Stomach smooth muscle (tissue), 2 donors: ENCODE measurements around the gene USP27X.
A peak's percentile ranks its signal among the peaks of the same experiment; 100 is the strongest.

Source experiments
- H3K27ac ChIP-seq: one replicate; pipeline ENCODE4 v1.7.0; 2013; ENCODE audit warnings: mild to moderate bottlenecking, low read length, inconsistent platforms
- H3K27me3 ChIP-seq, 2 donors: one replicate each; pipeline ENCODE4 v1.7.0; 2013; ENCODE audit warnings: low read length in 2 of 2; ENCODE audit not compliant: insufficient read depth in 2 of 2, control insufficient read depth in 1 of 2
- H3K36me3 ChIP-seq, 2 donors: one replicate each; pipeline ENCODE4 v1.7.0; 2013; ENCODE audit warnings: low read length in 2 of 2; ENCODE audit not compliant: control insufficient read depth in 2 of 2, insufficient read depth in 2 of 2
- H3K4me1 ChIP-seq: one replicate; pipeline ENCODE4 v1.7.0; 2013; ENCODE audit warnings: low read length; ENCODE audit not compliant: control insufficient read depth, insufficient read depth
- H3K4me3 ChIP-seq, 2 donors: one replicate each; pipeline ENCODE4 v1.7.0; 2013; ENCODE audit warnings: low read length in 2 of 2
- H3K9ac ChIP-seq, 2 donors: one replicate each; pipeline ENCODE4 v1.7.0; 2013; ENCODE audit warnings: low read length in 2 of 2, mild to moderate bottlenecking in 1 of 2
- H3K9me3 ChIP-seq, 2 donors: one replicate each; pipeline ENCODE4 v1.7.0; 2013; ENCODE audit warnings: low read length in 2 of 2; ENCODE audit not compliant: control insufficient read depth in 2 of 2
- donor health status: healthy.
- donor health status: Pancreatic carcinoma.

Gene USP27X

DNA sequence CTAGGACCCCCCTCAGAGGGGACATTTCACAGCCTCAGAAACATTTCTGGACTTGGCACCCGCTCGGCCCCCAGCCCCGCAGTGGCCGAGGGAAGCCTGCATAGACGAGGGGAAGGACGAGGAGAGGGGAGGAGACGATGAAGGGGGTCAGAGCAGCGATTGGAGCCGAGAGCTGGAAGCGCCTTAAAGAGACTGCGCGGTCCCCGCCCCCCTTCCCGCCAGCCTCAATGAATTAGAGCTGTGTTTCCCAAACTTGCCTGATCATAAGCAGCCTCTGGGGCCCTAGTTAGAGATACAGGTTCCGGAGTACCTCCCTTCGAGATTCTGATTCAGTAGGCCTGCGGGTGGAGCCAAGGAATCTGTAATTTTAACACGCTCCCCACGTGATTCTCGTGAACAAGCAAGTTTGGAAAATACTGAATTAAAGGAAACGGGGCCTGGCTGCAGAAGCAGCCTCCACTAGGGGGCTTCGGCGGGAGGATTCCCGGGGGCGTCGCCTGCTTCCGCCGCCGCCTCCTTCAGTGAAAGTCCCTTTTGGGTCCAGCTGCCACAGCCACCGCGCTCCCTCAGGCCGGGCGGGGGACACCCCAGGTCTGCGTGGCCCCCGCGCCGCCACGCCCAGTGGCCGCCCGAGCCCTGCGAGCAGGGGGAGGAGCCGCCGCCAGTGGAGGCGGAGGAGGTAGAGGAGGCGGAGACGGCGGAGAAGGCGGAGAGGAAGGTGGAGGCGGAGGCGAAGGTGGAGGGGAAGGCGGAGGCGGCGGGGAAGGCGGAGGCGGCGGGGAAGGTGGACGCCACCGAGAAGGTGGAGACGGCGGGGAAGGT lies at the start of gene USP27X:
USP27X (plus strand) TSS at position 651 of the 822 bp plus-strand sequence. CDS start 824 bp downstream, outside the sequence.
- Histone ChIP-seq H3K4me1 (peaks cover 17% of the 10 kb centered on the region), H3K36me3 (no peaks in the 10 kb centered on the region), H3K4me3 (peak within 1 kb of the TSS; percentile 60 to 71), H3K27me3 (peaks cover 0 to 13% of the 10 kb centered on the region in 2 donors), H3K9me3 (peaks cover 0 to 5% of the 10 kb centered on the region in 2 donors), H3K9ac (peak within 1 kb of the TSS; percentile 60 to 63), H3K27ac (peak within 1 kb of the TSS; percentile 78)

DNA sequence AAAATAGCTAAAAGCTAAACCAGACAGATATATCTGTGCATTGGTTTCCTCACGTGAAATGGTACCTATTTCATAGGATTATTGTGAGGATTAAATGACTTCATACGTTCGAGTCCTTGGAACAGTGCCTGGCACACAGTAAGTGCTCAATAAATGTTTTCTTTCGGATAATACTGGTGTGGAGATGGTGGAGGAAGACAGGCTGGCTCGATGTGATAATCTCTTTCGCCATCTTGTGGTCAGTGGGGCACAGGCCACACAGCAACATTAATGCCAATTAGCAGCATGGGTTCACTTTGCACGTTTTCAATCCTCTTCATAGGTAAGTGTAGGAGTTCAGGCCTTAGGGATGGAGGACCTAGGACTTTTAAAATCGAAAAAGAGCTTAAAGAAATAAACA lies 40.9 kb upstream of the USP27X start:
- H3K4me1 ChIP-seq, result no peaks in the 10 kb centered on the region
- no peak overlapping the region for H3K27ac ChIP-seq
- no peaks in the 10 kb centered on the region for H3K36me3 ChIP-seq
- H3K9me3 ChIP-seq, result no peaks in the 10 kb centered on the region
- no peak overlapping the region for H3K4me3 ChIP-seq
- no peak overlapping the region for H3K9ac ChIP-seq
- H3K27me3 ChIP-seq, result peaks cover 0 to 11% of the 10 kb centered on the region in 2 donors

DNA sequence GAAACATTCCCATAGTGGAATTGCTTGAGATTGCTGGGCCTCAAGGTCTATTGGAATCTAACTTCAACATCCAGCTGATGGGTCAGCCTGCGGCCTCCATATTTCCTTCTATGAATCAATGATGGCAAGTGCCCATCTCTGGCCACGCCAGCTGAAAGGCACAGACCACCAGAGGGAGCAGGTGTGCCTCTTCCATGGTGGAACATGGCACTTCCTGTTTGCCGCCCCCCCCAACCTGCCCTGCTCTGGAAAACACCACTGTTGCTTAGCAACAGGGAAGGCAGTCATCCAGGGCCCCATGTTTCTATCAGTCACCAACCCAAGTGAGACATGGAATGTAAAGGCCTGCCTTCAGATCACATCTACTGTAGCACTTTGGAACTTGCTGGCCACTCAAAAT lies 38.6 kb upstream of the USP27X start:
- peaks cover 0 to 16% of the 10 kb centered on the region in 2 donors for H3K27me3 ChIP-seq
- no peak overlapping the region for H3K9ac ChIP-seq
- no peak overlapping the region for H3K27ac ChIP-seq
- no peak overlapping the region for H3K4me3 ChIP-seq
- no peaks in the 10 kb centered on the region for H3K9me3 ChIP-seq
- no peaks in the 10 kb centered on the region for H3K36me3 ChIP-seq
- H3K4me1 ChIP-seq, result no peaks in the 10 kb centered on the region

DNA sequence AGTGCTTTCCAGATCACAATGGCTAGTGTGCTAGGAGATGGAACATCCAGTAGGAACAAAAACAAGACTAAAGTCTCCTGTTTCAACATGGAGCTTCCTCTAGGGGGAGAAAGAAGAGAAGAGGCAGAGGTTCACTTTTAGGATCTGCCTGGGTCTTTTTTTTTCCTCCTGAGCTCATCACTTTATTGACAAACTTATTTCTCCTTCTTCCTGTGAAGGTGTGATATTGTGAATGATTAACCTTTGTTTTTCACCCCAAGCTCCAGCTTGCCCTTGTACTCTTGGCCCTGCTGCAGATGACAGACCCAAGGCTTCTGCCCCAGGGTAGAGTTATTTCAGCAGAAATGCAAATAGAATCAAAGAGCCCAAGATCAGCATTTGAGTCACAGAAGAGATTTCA lies 36.7 kb upstream of the USP27X start:
- H3K4me1 ChIP-seq, result no peaks in the 10 kb centered on the region
- no peak overlapping the region for H3K4me3 ChIP-seq
- H3K27ac ChIP-seq, result no peak overlapping the region
- no peaks in the 10 kb centered on the region for H3K36me3 ChIP-seq
- H3K9ac ChIP-seq, result no peak overlapping the region
- no peaks in the 10 kb centered on the region for H3K9me3 ChIP-seq
- H3K27me3 ChIP-seq, result peaks cover 0 to 11% of the 10 kb centered on the region in 2 donors

DNA sequence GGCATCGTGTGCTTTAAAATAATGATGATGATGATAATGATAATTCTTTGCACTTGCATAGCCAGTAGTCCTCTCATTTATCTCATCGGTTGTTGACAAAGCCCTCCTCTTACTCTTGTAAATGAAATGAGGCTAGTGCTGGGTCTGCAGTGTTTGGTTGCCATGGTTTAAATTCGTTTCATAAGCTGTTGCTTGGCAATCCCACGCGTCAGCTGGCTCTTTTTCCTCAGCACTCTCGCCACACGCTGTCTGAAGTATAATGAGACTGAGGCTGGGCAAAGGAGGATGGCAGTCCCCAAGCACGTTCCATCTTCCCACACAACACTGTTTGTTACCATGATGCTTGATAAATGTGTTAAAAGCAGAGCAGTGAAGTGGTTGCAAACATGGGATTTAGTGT lies 34.7 kb upstream of the USP27X start:
- H3K4me3 ChIP-seq, result no peak overlapping the region

DNA sequence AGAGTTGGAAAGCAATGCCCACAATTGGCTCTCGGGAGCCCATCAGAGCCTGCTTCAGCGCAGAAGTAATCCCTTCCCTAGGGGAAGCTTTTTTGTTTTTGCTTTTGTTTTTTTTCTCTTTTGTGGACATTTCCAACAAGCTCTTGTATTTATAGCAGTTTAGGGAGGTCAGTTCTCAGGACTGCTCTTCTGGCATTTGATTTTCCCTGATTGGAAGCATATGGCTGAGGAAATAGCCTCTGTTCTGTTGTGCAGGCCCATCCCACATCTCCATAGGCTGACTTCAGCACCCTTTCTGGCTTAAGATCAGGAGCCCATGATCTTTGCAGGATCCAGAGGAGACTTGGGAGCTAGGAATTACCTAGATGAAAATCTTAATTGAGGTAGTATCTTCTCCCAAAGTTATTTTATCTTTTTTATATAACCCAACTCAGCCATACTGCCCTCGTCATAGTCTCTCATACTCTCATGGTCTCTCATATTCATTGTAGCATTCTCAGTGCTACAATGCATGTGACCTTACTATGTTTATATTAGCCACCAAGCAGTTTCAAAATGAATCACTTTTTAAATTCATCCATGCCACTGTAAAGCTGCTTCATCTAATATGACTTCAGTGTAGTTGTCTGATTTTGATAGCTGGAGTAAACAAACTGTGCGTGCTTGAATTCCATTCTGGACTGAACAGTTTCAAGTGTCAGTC lies 33.4 kb upstream of the USP27X start:
- no peaks in the 10 kb centered on the region for H3K4me1 ChIP-seq
- H3K27me3 ChIP-seq, result peaks cover 0 to 16% of the 10 kb centered on the region in 2 donors
- no peaks in the 10 kb centered on the region for H3K36me3 ChIP-seq
- H3K4me3 ChIP-seq, result no peak overlapping the region
- no peak overlapping the region for H3K9ac ChIP-seq
- no peaks in the 10 kb centered on the region for H3K9me3 ChIP-seq
- H3K27ac ChIP-seq, result no peak overlapping the region

More for the DNA sequence above, 34.7 kb upstream of the USP27X start:
- H3K4me1 ChIP-seq, result no peaks in the 10 kb centered on the region
- peaks cover 0 to 16% of the 10 kb centered on the region in 2 donors for H3K27me3 ChIP-seq
- H3K9ac ChIP-seq, result no peak overlapping the region
- H3K9me3 ChIP-seq, result no peaks in the 10 kb centered on the region
- H3K36me3 ChIP-seq, result no peaks in the 10 kb centered on the region
- no peak overlapping the region for H3K27ac ChIP-seq

DNA sequence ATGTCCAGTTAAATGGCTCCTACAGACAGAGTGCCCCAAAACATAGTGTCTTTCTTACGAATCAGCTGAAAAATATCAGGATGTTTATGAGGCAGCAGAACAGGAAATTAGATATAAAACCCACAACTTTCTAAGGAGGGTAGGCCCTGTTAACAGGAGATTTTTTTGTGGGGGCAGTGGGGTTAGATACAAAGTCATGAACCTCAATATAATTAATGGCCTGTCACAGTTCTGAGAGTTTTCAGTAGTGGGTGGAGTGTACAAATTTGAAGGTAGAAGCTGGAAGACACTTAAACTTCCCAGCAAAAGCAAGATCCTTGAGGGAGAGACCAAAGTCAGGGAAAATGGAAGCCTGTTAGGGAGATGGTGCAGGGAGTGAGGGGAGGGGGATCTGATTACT lies 32.8 kb upstream of the USP27X start:
- Histone ChIP-seq H3K4me3 (no peak overlapping the region), H3K27ac (no peak overlapping the region), H3K9me3 (no peaks in the 10 kb centered on the region), H3K27me3 (peaks cover 0 to 14% of the 10 kb centered on the region in 2 donors), H3K4me1 (no peaks in the 10 kb centered on the region), H3K36me3 (no peaks in the 10 kb centered on the region), H3K9ac (no peak overlapping the region)

DNA sequence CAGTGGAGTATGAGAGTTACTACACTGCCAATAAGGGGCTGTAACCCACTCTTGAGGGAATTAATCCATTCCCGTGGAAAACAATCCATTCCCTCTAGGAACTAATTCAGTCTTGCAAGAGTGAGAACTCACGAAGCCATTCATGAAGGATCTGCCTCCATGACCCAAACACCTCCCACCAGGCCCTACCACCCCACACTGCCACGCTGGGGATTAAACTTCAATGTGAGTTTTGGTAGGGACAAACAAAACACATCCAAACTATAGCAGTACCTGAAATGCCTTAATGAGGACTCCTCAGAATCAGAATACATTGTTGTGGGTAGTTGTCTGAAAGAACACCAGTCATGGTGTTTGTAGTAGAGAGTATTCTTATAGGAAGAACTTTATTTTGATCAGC lies 31.0 kb upstream of the USP27X start:
- H3K9ac ChIP-seq, result no peak overlapping the region
- no peak overlapping the region for H3K4me3 ChIP-seq
- H3K36me3 ChIP-seq, result no peaks in the 10 kb centered on the region
- H3K27ac ChIP-seq, result no peak overlapping the region
- no peaks in the 10 kb centered on the region for H3K4me1 ChIP-seq
- H3K27me3 ChIP-seq, result peaks cover 0 to 14% of the 10 kb centered on the region in 2 donors
- no peaks in the 10 kb centered on the region for H3K9me3 ChIP-seq

DNA sequence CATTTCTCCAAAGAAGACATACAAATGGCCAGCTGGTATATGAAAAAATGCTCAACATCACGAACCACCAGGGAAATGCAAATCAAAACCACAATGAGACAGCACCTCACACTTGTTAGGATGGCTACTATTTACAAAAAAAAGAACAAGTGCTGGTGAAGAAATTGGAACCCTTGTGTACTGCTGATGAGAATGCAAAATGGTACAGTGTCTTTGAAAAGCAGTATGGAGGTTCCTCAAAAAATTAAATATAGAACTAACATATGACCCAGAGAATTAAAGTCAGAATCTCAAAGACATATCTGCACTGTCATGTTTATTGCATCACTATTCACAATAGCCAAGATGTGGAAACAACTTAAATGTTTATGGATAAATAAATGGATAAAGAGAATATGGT lies 29.3 kb upstream of the USP27X start:
- H3K4me1 ChIP-seq, result no peaks in the 10 kb centered on the region
- peaks cover 0 to 15% of the 10 kb centered on the region in 2 donors for H3K27me3 ChIP-seq
- no peaks in the 10 kb centered on the region for H3K9me3 ChIP-seq
- no peak overlapping the region for H3K9ac ChIP-seq
- no peaks in the 10 kb centered on the region for H3K36me3 ChIP-seq
- no peak overlapping the region for H3K27ac ChIP-seq
- H3K4me3 ChIP-seq, result no peak overlapping the region

DNA sequence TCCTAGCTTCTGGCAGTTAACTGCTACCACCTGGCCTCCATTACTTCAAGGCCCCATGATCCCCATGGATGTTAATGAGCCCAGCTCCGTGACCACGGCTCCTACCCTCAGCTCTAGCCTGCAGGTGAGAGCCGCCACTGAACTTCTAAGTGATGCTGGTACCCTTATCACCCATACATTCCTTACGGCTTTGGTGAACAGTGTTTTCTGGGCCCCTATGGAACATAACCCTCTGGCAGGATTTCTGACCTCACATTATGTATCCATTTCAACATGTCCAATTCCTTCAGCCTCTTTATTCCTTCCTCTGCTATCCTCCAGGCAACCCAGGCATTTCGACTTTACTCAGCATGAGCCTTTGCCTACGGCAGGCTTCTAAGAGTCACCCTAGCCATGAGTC lies 25.6 kb upstream of the USP27X start:
- H3K36me3 ChIP-seq, result no peaks in the 10 kb centered on the region
- H3K4me1 ChIP-seq, result no peaks in the 10 kb centered on the region
- H3K9me3 ChIP-seq, result no peaks in the 10 kb centered on the region
- H3K27ac ChIP-seq, result no peak overlapping the region
- peaks cover 0 to 9% of the 10 kb centered on the region in 2 donors for H3K27me3 ChIP-seq
- H3K4me3 ChIP-seq, result no peak overlapping the region
- no peak overlapping the region for H3K9ac ChIP-seq

DNA sequence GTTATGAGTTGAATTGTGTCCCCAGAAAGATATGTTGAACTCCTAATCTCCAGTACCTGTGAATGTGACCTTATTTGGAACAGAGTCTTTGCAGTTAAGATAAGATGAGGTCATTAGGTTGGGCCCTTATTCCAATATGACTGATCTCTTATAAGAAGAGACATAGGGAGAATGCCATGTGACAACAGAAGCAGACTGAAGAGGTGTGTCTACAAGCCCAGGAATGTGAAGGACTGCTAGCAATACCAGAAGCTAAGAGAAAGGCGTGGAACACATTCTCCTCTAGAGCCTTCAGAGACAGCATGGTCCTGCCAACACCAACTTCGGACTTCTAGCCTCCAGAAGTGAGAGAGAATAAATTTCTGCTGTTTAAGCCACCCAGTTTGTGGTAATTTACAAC lies 22.5 kb upstream of the USP27X start:
- Histone ChIP-seq H3K9ac (no peak overlapping the region), H3K36me3 (no peaks in the 10 kb centered on the region), H3K27ac (no peak overlapping the region), H3K4me1 (no peaks in the 10 kb centered on the region), H3K9me3 (no peaks in the 10 kb centered on the region), H3K4me3 (no peak overlapping the region), H3K27me3 (peaks cover 0 to 4% of the 10 kb centered on the region in 2 donors)
